Lung (tissue), 12 donors: ENCODE results near the gene TSPYL6. TPM values are rescaled to one million over a fixed set of nuclear protein-coding genes. Genes with fewer than 3 reads are reported as not detected.
A peak's percentile ranks its signal among the peaks of the same experiment; 100 is the strongest.

Experiments used
- ATAC-seq: fragments of 200-7000 bp; cut with Tn5 transposase; one replicate; pipeline ENCODE4 v1.9.1; 2020; ENCODE audit warnings: moderate number of reproducible peaks; ENCODE audit not compliant: insufficient read depth, low FRiP score
- DNase-seq, 3 donors: peaks; one replicate each; pipeline ENCODE4 v3.0.0-alpha.2; 2013 to 2017
- H3K27ac ChIP-seq, 2 donors: one replicate each; pipeline ENCODE4 v1.5.1; 2013; ENCODE audit warnings: mild to moderate bottlenecking in 2 of 2, moderate library complexity in 2 of 2, control low read depth in 1 of 2, inconsistent platforms in 1 of 2, low read depth in 1 of 2, low read length in 1 of 2
- H3K27me3 ChIP-seq, 3 donors: one replicate each; pipeline ENCODE4 v1.5.1; 2013; ENCODE audit warnings: low read length in 2 of 3; ENCODE audit not compliant: control insufficient read depth in 3 of 3, insufficient read depth in 3 of 3
- H3K36me3 ChIP-seq, 4 donors: one replicate each; pipeline ENCODE4 v1.5.1; 2013; ENCODE audit warnings: low read length in 4 of 4, mild to moderate bottlenecking in 1 of 4, moderate library complexity in 1 of 4; ENCODE audit not compliant: control insufficient read depth in 4 of 4, insufficient read depth in 4 of 4
- H3K4me1 ChIP-seq, 5 donors: one replicate each; pipeline ENCODE4 v1.5.1; 2013; ENCODE audit warnings: low read length in 5 of 5, mild to moderate bottlenecking in 2 of 5, moderate library complexity in 1 of 5; ENCODE audit not compliant: control insufficient read depth in 5 of 5, insufficient read depth in 5 of 5
- H3K4me3 ChIP-seq: one replicate; pipeline ENCODE4 v1.5.1; 2013; ENCODE audit warnings: mild to moderate bottlenecking, control low read depth, moderate library complexity
- H3K9ac ChIP-seq, 2 donors: one replicate each; pipeline ENCODE4 v1.5.1; 2013; ENCODE audit warnings: low read length in 2 of 2, control low read depth in 1 of 2; ENCODE audit not compliant: insufficient read depth in 1 of 2
- H3K9me3 ChIP-seq, 4 donors: one replicate each; pipeline ENCODE4 v1.5.1; 2013; ENCODE audit warnings: low read length in 3 of 4, mild to moderate bottlenecking in 1 of 4, moderate library complexity in 1 of 4; ENCODE audit not compliant: control insufficient read depth in 4 of 4, insufficient read depth in 3 of 4
- CTCF ChIP-seq: IDR thresholded peaks from 2 replicates; pipeline ENCODE4 v1.5.1; 2012; ENCODE audit warnings: mild to moderate bottlenecking; ENCODE audit errors: control extremely low read depth, extremely low read depth
- WGBS, 2 donors: extraction: QIAGEN DNeasy Blood & Tissue Kit; methylation state at CpG; one replicate each; pipeline ENCODE4 v1.1.7; 2013; 5-methylcytosine and 5-hydroxymethylcytosine counted together
- polyA plus RNA-seq, 2 donors: library from polyadenylated mRNA; stranded (reverse); fragments of 200-250 nt; gene quantifications; one replicate each; pipeline ENCODE4 v1.2.1, GENCODE V29; 2013
- total RNA-seq, 2 donors: library from RNA; depleted of rRNA in 1 of 2; stranded (reverse); fragments of >200 nt in 1 of 2; gene quantifications; one replicate each; pipeline ENCODE4 v1.2.1, GENCODE V29; 2014 to 2021
- donor health status: control.
- donor health status: control.
- donor health status: Bipolar disorder and iron deficiency.
- donor health status: healthy.
- donor health status: DM: yes; HTN: yes; CAD: no.

TSPYL6 gene
- total and polyA plus RNA-seq, 4 donors: 0.20 TPM; not detected in 3

GRCh38 chr2:54258166-54258565 lies 2.1 kb upstream of the TSPYL6 start:
- Histone ChIP-seq H3K9ac (no peak overlapping the region), H3K36me3 (no peaks in the 10 kb centered on the region), H3K9me3 (peaks cover 0 to 3% (median 1%) of the 10 kb centered on the region in 4 donors), H3K27ac (no peak overlapping the region), H3K4me1 (peaks cover 0 to 23% (median 0%) of the 10 kb centered on the region in 5 donors), H3K27me3 (no peaks in the 10 kb centered on the region), H3K4me3 (no peak overlapping the region)
- WGBS, 2 donors: 85 to 97% methylated on average over 2 of the region's 2 CpGs
- ATAC-seq (no peak), DNase-seq (peak; percentile 13 to 27 (median 25))
- no peak for TF ChIP-seq CTCF

GRCh38 chr2:54255230-54256090 lies 569 bp downstream of the TSPYL6 start:
- no peak overlapping the region for H3K27ac ChIP-seq
- peaks cover 0 to 5% (median 0%) of the 10 kb centered on the region in 5 donors for H3K4me1 ChIP-seq
- ATAC-seq (no peak), DNase-seq (no peak)
- no peak overlapping the region for H3K4me3 ChIP-seq
- 95 to 96% methylated on average over 37 of the region's 37 CpGs for WGBS, 2 donors
- H3K36me3 ChIP-seq: no peaks in the 10 kb centered on the region
- no peaks in the 10 kb centered on the region for H3K9me3 ChIP-seq
- H3K9ac ChIP-seq: no peak overlapping the region
- TF ChIP-seq CTCF: no peak
- H3K27me3 ChIP-seq: no peaks in the 10 kb centered on the region

- Histone ChIP-seq H3K36me3 (no peaks in the 10 kb centered on the region), H3K27ac (no peak overlapping the region), H3K9me3 (no peaks in the 10 kb centered on the region), H3K4me1 (peaks cover 0 to 5% (median 0%) of the 10 kb centered on the region in 5 donors), H3K27me3 (no peaks in the 10 kb centered on the region), H3K9ac (no peak overlapping the region), H3K4me3 (no peak overlapping the region)
- ATAC-seq (no peak), DNase-seq (no peak)
- TF ChIP-seq CTCF: no peak
Measured at GRCh38 chr2:54254180-54254579, 1.8 kb downstream of the TSPYL6 start.
